H9 (cell line): Measurements from ENCODE around the gene SEH1L. TPM values are rescaled to one million over a fixed set of nuclear protein-coding genes. Genes with fewer than 3 reads are reported as not detected.

ENCODE experiments used
- DNase-seq: peaks from one replicate; pipeline ENCODE4 v3.0.0-alpha.2; 2017
- H2AFZ ChIP-seq: one replicate; pipeline ENCODE4 v1.6.1; 2013; ENCODE audit warnings: mild to moderate bottlenecking, low read length, control low read depth, moderate library complexity
- H2AK5ac ChIP-seq: 2 replicates; pipeline ENCODE4 v1.6.1; 2013; ENCODE audit warnings: low read length, control low read depth, mixed read lengths; ENCODE audit not compliant: insufficient read length
- H2BK120ac ChIP-seq: one replicate; pipeline ENCODE4 v1.6.1; 2013; ENCODE audit warnings: low read depth, mild to moderate bottlenecking, low read length, control low read depth, inconsistent platforms; ENCODE audit not compliant: poor library complexity, severe bottlenecking
- H2BK12ac ChIP-seq: 2 replicates; pipeline ENCODE4 v1.6.1; 2013; ENCODE audit warnings: low read length, control low read depth, mixed read lengths, low read depth; ENCODE audit not compliant: insufficient read length
- H2BK15ac ChIP-seq: 2 replicates; pipeline ENCODE4 v1.6.1; 2013; ENCODE audit warnings: low read depth, low read length, control low read depth
- H2BK20ac ChIP-seq: one replicate; pipeline ENCODE4 v1.6.1; 2013; ENCODE audit warnings: low read depth, mild to moderate bottlenecking, low read length, control low read depth, inconsistent platforms; ENCODE audit not compliant: poor library complexity, severe bottlenecking
- H2BK5ac ChIP-seq: 2 replicates; pipeline ENCODE4 v1.6.1; 2013; ENCODE audit warnings: low read length, control low read depth, mixed read lengths; ENCODE audit not compliant: insufficient read length
- H3K14ac ChIP-seq: 2 replicates; pipeline ENCODE4 v1.6.1; 2013; ENCODE audit warnings: low read length, control low read depth; ENCODE audit not compliant: insufficient read depth
- H3K18ac ChIP-seq: 2 replicates; pipeline ENCODE4 v1.6.1; 2013; ENCODE audit warnings: low read depth, mild to moderate bottlenecking, mixed read lengths, low read length, control low read depth; ENCODE audit not compliant: insufficient read length
- H3K23ac ChIP-seq: 2 replicates; pipeline ENCODE4 v1.6.1; 2013; ENCODE audit warnings: low read length, control low read depth, mixed read lengths, low read depth; ENCODE audit not compliant: insufficient read length
- H3K23me2 ChIP-seq: 2 replicates; pipeline ENCODE4 v1.6.1; 2013; ENCODE audit warnings: low read depth, mild to moderate bottlenecking, mixed read lengths, low read length, control low read depth; ENCODE audit not compliant: insufficient read length, poor library complexity, severe bottlenecking
- H3K27ac ChIP-seq: 2 replicates; pipeline ENCODE4 v1.5.1; 2013; ENCODE audit warnings: low read length, control low read depth, mixed read lengths, low read depth; ENCODE audit not compliant: insufficient read length
- H3K27me3 ChIP-seq: 2 replicates; pipeline ENCODE4 v1.6.1; 2013; ENCODE audit warnings: low read length, control low read depth, inconsistent platforms; ENCODE audit not compliant: insufficient read depth
- H3K4ac ChIP-seq: 2 replicates; pipeline ENCODE4 v1.6.1; 2013; ENCODE audit warnings: low read depth, mild to moderate bottlenecking, control low read depth, inconsistent platforms, low read length, moderate library complexity
- H3K4me1 ChIP-seq: 2 replicates; pipeline ENCODE4 v1.6.1; 2013; ENCODE audit warnings: low read length, control low read depth, inconsistent platforms; ENCODE audit not compliant: insufficient read depth
- H3K4me2 ChIP-seq: 2 replicates; pipeline ENCODE4 v1.6.1; 2013; ENCODE audit warnings: low read length, control low read depth, mixed read lengths; ENCODE audit not compliant: insufficient read length, insufficient read depth
- H3K56ac ChIP-seq: 2 replicates; pipeline ENCODE4 v1.6.1; 2013; ENCODE audit warnings: low read depth, mild to moderate bottlenecking, mixed read lengths, low read length, control low read depth; ENCODE audit not compliant: insufficient read length
- H3K79me1 ChIP-seq: 2 replicates; pipeline ENCODE4 v1.6.1; 2013; ENCODE audit warnings: low read depth, mild to moderate bottlenecking, moderate library complexity, low read length, control low read depth, inconsistent platforms; ENCODE audit not compliant: insufficient read depth, poor library complexity, severe bottlenecking
- H3K79me2 ChIP-seq: 2 replicates; pipeline ENCODE4 v1.6.1; 2013; ENCODE audit warnings: low read length, control low read depth, inconsistent platforms; ENCODE audit not compliant: insufficient read depth
- H3K9ac ChIP-seq: 2 replicates; pipeline ENCODE4 v1.6.1; 2013; ENCODE audit warnings: low read length, control low read depth, mixed read lengths; ENCODE audit not compliant: insufficient read length; ENCODE audit errors: extremely low read depth
- H3K9me3 ChIP-seq: one replicate; pipeline ENCODE4 v1.6.1; 2013; ENCODE audit warnings: low read depth, low read length, inconsistent platforms; ENCODE audit not compliant: control insufficient read depth
- H3T11ph ChIP-seq: one replicate; pipeline ENCODE4 v1.6.1; 2013; ENCODE audit warnings: mild to moderate bottlenecking, low read length, control low read depth, inconsistent platforms
- H4K20me1 ChIP-seq: one replicate; pipeline ENCODE4 v1.6.1; 2013; ENCODE audit not compliant: control insufficient read depth, insufficient read length, insufficient read depth
- H4K5ac ChIP-seq: 2 replicates; pipeline ENCODE4 v1.6.1; 2013; ENCODE audit warnings: low read depth, mild to moderate bottlenecking, mixed read lengths, low read length, control low read depth; ENCODE audit not compliant: insufficient read length
- H4K8ac ChIP-seq: replicated peaks from 2 replicates; pipeline ENCODE4 v1.6.1; 2013; ENCODE audit warnings: low read length, control low read depth, mixed read lengths, low read depth; ENCODE audit not compliant: insufficient read length
- H4K91ac ChIP-seq: 2 replicates; pipeline ENCODE4 v1.6.1; 2013; ENCODE audit warnings: low read depth, mild to moderate bottlenecking, moderate library complexity, mixed read lengths, low read length, control low read depth; ENCODE audit not compliant: insufficient read length
- H3K27ac Mint-ChIP-seq, 3 experiments: 2 replicates in 2 of 3; 3 replicates in 1 of 3; pipeline ENCODE4 v1.8.0; 2020 to 2021; ENCODE audit warnings: mixed read lengths in 3 of 3, mild to moderate bottlenecking in 1 of 3, moderate library complexity in 1 of 3
- H3K27me3 Mint-ChIP-seq: 2 replicates; pipeline ENCODE4 v1.8.0; 2021; ENCODE audit warnings: low read depth, mild to moderate bottlenecking, moderate library complexity, mixed read lengths
- H3K36me3 Mint-ChIP-seq, 3 experiments: 2 replicates in 2 of 3; 3 replicates in 1 of 3; pipeline ENCODE4 v1.8.0; 2020 to 2021; ENCODE audit warnings: low read depth in 3 of 3, mixed read lengths in 3 of 3; ENCODE audit not compliant: insufficient read depth in 1 of 3
- H3K4me1 Mint-ChIP-seq, 2 experiments: 2 replicates each; pipeline ENCODE4 v1.8.0; 2020; ENCODE audit warnings: mixed read lengths in 2 of 2
- H3K4me3 Mint-ChIP-seq, 2 experiments: 2 replicates in 1 of 2; 3 replicates in 1 of 2; pipeline ENCODE4 v1.8.0; 2020 to 2021; ENCODE audit warnings: mild to moderate bottlenecking in 2 of 2, mixed read lengths in 2 of 2, moderate library complexity in 1 of 2
- H3K9me3 Mint-ChIP-seq, 2 experiments: 2 replicates in 1 of 2; 3 replicates in 1 of 2; pipeline ENCODE4 v1.8.0; 2020; ENCODE audit warnings: mild to moderate bottlenecking in 2 of 2, mixed read lengths in 2 of 2, moderate library complexity in 1 of 2
- WGBS: extraction: QIAGEN DNeasy Blood & Tissue Kit; methylation state at CpG from one replicate; pipeline ENCODE4 v1.1.7; 2013; ENCODE audit warnings: missing lambda C conversion rate, low lambda C conversion rate, mixed read lengths; ENCODE audit not compliant: insufficient read length; ENCODE audit errors: extremely low coverage; 5-methylcytosine and 5-hydroxymethylcytosine counted together
- total RNA-seq: library from RNA; stranded (reverse); gene quantifications from 2 replicates; pipeline ENCODE4 v1.2.1, GENCODE V29; 2021
- TF ChIP-seq, protein P1 (sequence below): fragments of 200-600 bp; sonication (generic); conservative IDR thresholded peaks from 3 replicates; pipeline ENCODE4 v1.8.0; 2021; ENCODE audit warnings: antibody characterized with exemption, mild to moderate bottlenecking

The SEH1L gene
- total RNA-seq, 1 experiment from 2014 or later, result 97.2 TPM

DNA sequence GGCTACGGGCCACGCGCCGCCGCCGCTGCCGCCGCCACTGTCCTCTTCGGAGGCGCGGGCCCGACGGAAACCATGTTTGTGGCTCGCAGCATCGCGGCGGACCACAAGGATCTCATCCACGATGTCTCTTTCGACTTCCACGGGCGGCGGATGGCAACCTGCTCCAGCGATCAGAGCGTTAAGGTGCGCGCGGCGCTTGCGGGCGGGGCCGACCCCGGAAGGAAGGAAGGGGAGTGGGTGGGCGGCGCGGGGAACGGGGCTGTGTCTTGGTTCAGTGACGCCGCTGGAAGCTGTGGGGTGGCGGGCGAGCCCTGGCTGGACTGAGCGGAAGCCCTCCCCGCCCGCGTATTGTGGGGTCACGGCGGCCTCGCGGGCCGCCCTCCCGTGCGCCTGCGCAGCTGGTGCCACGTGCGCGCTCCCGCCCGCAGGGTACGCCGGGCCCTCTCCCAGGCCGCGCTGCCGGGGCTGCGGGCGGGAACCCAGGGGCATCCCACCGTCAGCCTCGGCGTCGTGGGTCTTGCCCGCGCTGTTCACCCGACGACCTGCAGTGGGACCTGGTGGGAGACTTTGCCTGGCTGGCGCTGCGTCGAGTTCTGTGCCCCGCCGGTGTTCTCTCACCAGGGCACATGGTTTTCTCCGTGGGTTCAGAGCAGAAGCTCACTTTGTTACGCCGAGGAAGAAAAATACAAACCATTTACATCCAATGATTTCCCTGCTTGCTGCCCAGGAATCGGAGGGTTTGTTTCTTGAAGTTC, 416 bp downstream of the SEH1L start:
- Histone ChIP-seq H3K4ac (no peak overlapping the region; the same call in 1 of the 2 replicates), H2BK5ac (no peak overlapping the region), H3K14ac (peak overlapping the region; percentile 97), H3K9me3 (no peaks in the 10 kb centered on the region), H4K20me1 (no peaks in the 10 kb centered on the region), H2BK12ac (no peak overlapping the region), H3K79me2 (peaks cover 11% of the 10 kb centered on the region; the same call in 1 of the 2 replicates), H3K27me3 (no peaks in the 10 kb centered on the region), H3K4me2 (peak overlapping the region; percentile 58), H3K9ac (peak overlapping the region; percentile 54), H3K56ac (no peak overlapping the region), H4K5ac (no peak overlapping the region), H2AFZ (no peak overlapping the region), H2BK15ac (no peak overlapping the region), H4K8ac (no peak overlapping the region), H3K23ac (no peak overlapping the region), H3K18ac (peak overlapping the region; percentile 93), H3K27ac (peak overlapping the region; percentile 5), H3K79me1 (peaks cover 3% of the 10 kb centered on the region), H2BK20ac (no peak overlapping the region), H4K91ac (no peak overlapping the region), H3K23me2 (peaks cover 9% of the 10 kb centered on the region), H2BK120ac (no peak overlapping the region), H3K4me1 (no peaks in the 10 kb centered on the region), H2AK5ac (no peak overlapping the region), H3T11ph (no peak overlapping the region)
- Mint-ChIP-seq H3K36me3 (peaks cover 18 to 35% (median 21%) of the 10 kb centered on the region in 3 experiments), H3K4me1 (peaks cover 14 to 15% of the 10 kb centered on the region in 2 experiments), H3K27me3 (no peaks in the 10 kb centered on the region), H3K9me3 (peaks cover 8 to 10% of the 10 kb centered on the region in 2 experiments; a peak in 4 of 5 replicates), H3K4me3 (peak overlapping the region; percentile 75 to 85), H3K27ac (peak overlapping the region; percentile 94 to 97 (median 96); a peak in 6 of 7 replicates)
- DNase-seq, result peak; percentile 87
- WGBS, result no CpG with 5 or more reads among the region's 81 CpGs
- TF ChIP-seq, protein P1, sequence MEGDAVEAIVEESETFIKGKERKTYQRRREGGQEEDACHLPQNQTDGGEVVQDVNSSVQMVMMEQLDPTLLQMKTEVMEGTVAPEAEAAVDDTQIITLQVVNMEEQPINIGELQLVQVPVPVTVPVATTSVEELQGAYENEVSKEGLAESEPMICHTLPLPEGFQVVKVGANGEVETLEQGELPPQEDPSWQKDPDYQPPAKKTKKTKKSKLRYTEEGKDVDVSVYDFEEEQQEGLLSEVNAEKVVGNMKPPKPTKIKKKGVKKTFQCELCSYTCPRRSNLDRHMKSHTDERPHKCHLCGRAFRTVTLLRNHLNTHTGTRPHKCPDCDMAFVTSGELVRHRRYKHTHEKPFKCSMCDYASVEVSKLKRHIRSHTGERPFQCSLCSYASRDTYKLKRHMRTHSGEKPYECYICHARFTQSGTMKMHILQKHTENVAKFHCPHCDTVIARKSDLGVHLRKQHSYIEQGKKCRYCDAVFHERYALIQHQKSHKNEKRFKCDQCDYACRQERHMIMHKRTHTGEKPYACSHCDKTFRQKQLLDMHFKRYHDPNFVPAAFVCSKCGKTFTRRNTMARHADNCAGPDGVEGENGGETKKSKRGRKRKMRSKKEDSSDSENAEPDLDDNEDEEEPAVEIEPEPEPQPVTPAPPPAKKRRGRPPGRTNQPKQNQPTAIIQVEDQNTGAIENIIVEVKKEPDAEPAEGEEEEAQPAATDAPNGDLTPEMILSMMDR, result no peak
